Naive B cell (primary cell): ENCODE data around the gene N4BP3. TPM values are rescaled to one million over a fixed set of nuclear protein-coding genes. Genes with fewer than 3 reads are reported as not detected.
A peak's percentile ranks its signal among the peaks of the same experiment; 100 is the strongest.
"Not testable (repeated sequence)": the region's sequence is repeated elsewhere in the genome, so short reads cannot be mapped to it uniquely, and the experiment has no call there.

Experiments
- ATAC-seq, 2 donors: fragments of 150-1000 bp; cut with Tn5 transposase; 2 replicates each; pipeline ENCODE4 v1.10.0; 2021; ENCODE audit warnings: low read depth in 2 of 2, mild to moderate bottlenecking in 2 of 2, moderate library complexity in 2 of 2
- DNase-seq: peaks from one replicate; pipeline ENCODE4 v3.0.0; 2022
- H3K27ac Mint-ChIP-seq, 6 donors: one replicate each; pipeline ENCODE4 v1.8.0; 2020 to 2022; ENCODE audit warnings: mild to moderate bottlenecking in 6 of 6, mixed read lengths in 6 of 6, moderate library complexity in 5 of 6, inconsistent platforms in 2 of 6
- H3K27me3 Mint-ChIP-seq, 3 donors: one replicate each; pipeline ENCODE4 v1.8.0; 2021 to 2022; ENCODE audit warnings: mixed read lengths in 3 of 3, mild to moderate bottlenecking in 1 of 3
- H3K36me3 Mint-ChIP-seq, 2 donors: one replicate each; pipeline ENCODE4 v1.8.0; 2020 to 2022; ENCODE audit warnings: mixed read lengths in 2 of 2, inconsistent platforms in 1 of 2, mild to moderate bottlenecking in 1 of 2
- H3K4me1 Mint-ChIP-seq, 3 donors: one replicate each; pipeline ENCODE4 v1.8.0; 2020 to 2022; ENCODE audit warnings: mixed read lengths in 3 of 3, inconsistent platforms in 1 of 3, mild to moderate bottlenecking in 1 of 3, moderate library complexity in 1 of 3
- H3K4me3 Mint-ChIP-seq, 8 donors: one replicate each; pipeline ENCODE4 v1.8.0; 2020 to 2022; ENCODE audit warnings: mild to moderate bottlenecking in 8 of 8, mixed read lengths in 8 of 8, moderate library complexity in 8 of 8, inconsistent platforms in 2 of 8
- H3K9me3 Mint-ChIP-seq, 7 donors: one replicate each; pipeline ENCODE4 v1.8.0; 2020 to 2022; ENCODE audit warnings: mixed read lengths in 7 of 7, mild to moderate bottlenecking in 5 of 7, inconsistent platforms in 2 of 7, moderate library complexity in 1 of 7
- polyA plus RNA-seq, 6 donors: library from polyadenylated mRNA; unstranded; fragments of 300-500 nt; fragmentation: Illumina TruSeq; gene quantifications; one replicate each; pipeline ENCODE4 v1.2.3, GENCODE V29; 2021; ENCODE audit warnings: low read depth in 6 of 6

N4BP3 gene
- polyA plus RNA-seq, 6 donors from 2014 or later, result 0.63 to 10.1 (median 3.5) TPM

- no peak for ATAC-seq
- Mint-ChIP-seq H3K27me3 (peaks cover 8 to 15% (median 10%) of the 10 kb centered on the region in 3 donors), H3K4me1 (peaks cover 3 to 12% (median 5%) of the 10 kb centered on the region in 3 donors), H3K27ac (peak overlapping the region in 1 of 6 donors; percentile 78), H3K4me3 (no peak overlapping the region), H3K36me3 (no peaks in the 10 kb centered on the region), H3K9me3 (no peaks in the 10 kb centered on the region)
- no peak for DNase-seq
These were observed 32.5 kb upstream of the N4BP3 start for GRCh38 chr5:178080618-178081410.

- Mint-ChIP-seq H3K9me3 (no peaks in the 10 kb centered on the region), H3K27me3 (peaks cover 8 to 15% (median 10%) of the 10 kb centered on the region in 3 donors), H3K4me3 (no peak overlapping the region), H3K4me1 (peaks cover 0 to 5% (median 0%) of the 10 kb centered on the region in 3 donors), H3K36me3 (no peaks in the 10 kb centered on the region), H3K27ac (no peak overlapping the region)
- DNase-seq (no peak), ATAC-seq (no peak)
These were observed 31.6 kb upstream of the N4BP3 start for GRCh38 chr5:178081571-178082243.

- Mint-ChIP-seq H3K4me1 (peaks cover 0 to 5% (median 0%) of the 10 kb centered on the region in 3 donors), H3K36me3 (no peaks in the 10 kb centered on the region), H3K27me3 (peaks cover 10 to 15% (median 15%) of the 10 kb centered on the region in 3 donors), H3K27ac (peak overlapping the region in 1 of 6 donors; percentile 23), H3K4me3 (no peak overlapping the region), H3K9me3 (no peaks in the 10 kb centered on the region)
- no peak for DNase-seq
- no peak for ATAC-seq
These were observed 29.4 kb upstream of the N4BP3 start for GRCh38 chr5:178083922-178084321.

- no peak overlapping the region for H3K27ac Mint-ChIP-seq
- no peaks in the 10 kb centered on the region for H3K36me3 Mint-ChIP-seq
- peaks cover 0 to 3% (median 0%) of the 10 kb centered on the region in 3 donors for H3K4me1 Mint-ChIP-seq
- no peaks in the 10 kb centered on the region for H3K9me3 Mint-ChIP-seq
- H3K4me3 Mint-ChIP-seq, result peak overlapping the region in 1 of 8 donors; percentile 52
- H3K27me3 Mint-ChIP-seq, result peaks cover 10 to 21% (median 15%) of the 10 kb centered on the region in 3 donors
- no peak for DNase-seq
- no peak for ATAC-seq
These were observed 28.0 kb upstream of the N4BP3 start for GRCh38 chr5:178085316-178085715.

DNA sequence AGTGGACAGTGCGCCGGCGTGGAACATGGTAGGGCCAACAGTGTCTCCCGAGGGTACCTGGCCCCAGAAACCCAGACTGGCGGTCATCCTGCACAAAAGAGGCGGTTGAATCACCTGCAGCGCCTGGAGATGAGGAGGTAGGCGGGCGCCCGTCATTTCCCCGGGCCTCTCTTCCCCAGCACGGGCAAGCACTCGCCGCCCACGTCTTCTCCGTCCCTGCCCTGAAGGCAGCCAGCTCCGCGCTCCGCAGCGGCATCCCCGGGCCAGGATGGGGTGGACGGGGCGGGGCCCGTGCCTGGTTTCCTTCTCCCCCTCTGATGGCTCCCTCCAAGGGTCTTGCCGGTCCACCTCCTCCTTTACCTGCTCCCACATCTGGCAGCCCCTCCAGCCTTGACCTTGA lies 27.1 kb upstream of the N4BP3 start:
- no peak for ATAC-seq
- peaks cover 0 to 4% of the 10 kb centered on the region in 2 donors for H3K36me3 Mint-ChIP-seq
- H3K9me3 Mint-ChIP-seq, result peaks cover 0 to 2% (median 0%) of the 10 kb centered on the region in 7 donors
- no peak overlapping the region for H3K27ac Mint-ChIP-seq
- DNase-seq, result no peak
- no peak overlapping the region for H3K4me3 Mint-ChIP-seq
- peaks cover 10 to 15% (median 15%) of the 10 kb centered on the region in 3 donors for H3K27me3 Mint-ChIP-seq
- peaks cover 0 to 3% (median 0%) of the 10 kb centered on the region in 3 donors for H3K4me1 Mint-ChIP-seq

DNA sequence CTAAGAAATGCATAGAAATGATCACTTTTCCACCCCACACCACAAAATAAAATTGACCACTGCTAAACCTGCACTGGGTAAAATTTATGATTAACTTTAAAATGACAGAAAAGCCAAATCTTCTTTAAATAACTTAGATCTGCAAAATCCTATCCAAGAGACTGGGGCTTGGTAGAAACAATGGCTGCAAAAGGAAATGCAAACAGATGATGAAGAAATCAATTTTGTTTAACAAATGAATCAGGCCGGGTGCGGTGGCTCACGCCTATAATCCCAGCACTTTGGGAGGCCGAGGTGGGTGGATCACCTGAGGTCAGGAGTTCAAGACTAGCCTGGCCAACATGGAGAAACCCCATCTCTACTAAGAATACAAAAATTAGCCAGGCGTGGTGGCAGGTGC lies 26.1 kb upstream of the N4BP3 start:
- not testable (repeated sequence) for ATAC-seq, H3K36me3 Mint-ChIP-seq, H3K9me3 Mint-ChIP-seq, H3K4me1 Mint-ChIP-seq, H3K4me3 Mint-ChIP-seq, DNase-seq, H3K27ac Mint-ChIP-seq
- peaks cover 10 to 15% (median 12%) of the 10 kb centered on the region in 3 donors for H3K27me3 Mint-ChIP-seq

GRCh38 chr5:178090856-178091255 lies 22.5 kb upstream of the N4BP3 start:
- peaks cover 0 to 4% (median 0%) of the 10 kb centered on the region in 7 donors for H3K9me3 Mint-ChIP-seq
- no peak for ATAC-seq
- peaks cover 0 to 7% of the 10 kb centered on the region in 2 donors for H3K36me3 Mint-ChIP-seq
- H3K27ac Mint-ChIP-seq, result peak overlapping the region in 1 of 6 donors; percentile 36
- peaks cover 0 to 7% (median 5%) of the 10 kb centered on the region in 3 donors for H3K27me3 Mint-ChIP-seq
- H3K4me3 Mint-ChIP-seq, result no peak overlapping the region
- H3K4me1 Mint-ChIP-seq, result peaks cover 11 to 17% (median 14%) of the 10 kb centered on the region in 3 donors
- DNase-seq, result no peak

DNA sequence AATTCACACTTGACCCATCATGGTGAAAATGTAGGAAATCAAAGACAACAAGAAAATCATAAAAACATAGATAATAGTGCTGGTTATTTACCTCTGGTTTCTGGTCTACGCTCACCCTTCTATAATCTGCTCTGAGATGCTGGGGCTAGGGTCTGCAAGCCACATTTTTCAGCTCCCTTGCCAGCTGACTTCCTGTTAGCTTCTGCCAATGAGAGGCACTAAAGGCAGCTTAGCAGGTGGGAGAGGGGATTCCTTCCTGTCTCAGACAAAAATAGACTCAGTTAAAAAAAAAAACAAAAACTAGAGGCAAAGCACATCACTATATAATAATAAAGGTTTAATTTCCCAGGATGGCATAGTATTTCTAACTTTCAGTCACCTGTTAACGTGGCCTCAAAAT lies 20.2 kb upstream of the N4BP3 start:
- peaks cover 0 to 7% of the 10 kb centered on the region in 2 donors for H3K36me3 Mint-ChIP-seq
- H3K27ac Mint-ChIP-seq, result peak overlapping the region in 2 of 6 donors; percentile 26 to 91
- no peak overlapping the region for H3K4me3 Mint-ChIP-seq

DNA sequence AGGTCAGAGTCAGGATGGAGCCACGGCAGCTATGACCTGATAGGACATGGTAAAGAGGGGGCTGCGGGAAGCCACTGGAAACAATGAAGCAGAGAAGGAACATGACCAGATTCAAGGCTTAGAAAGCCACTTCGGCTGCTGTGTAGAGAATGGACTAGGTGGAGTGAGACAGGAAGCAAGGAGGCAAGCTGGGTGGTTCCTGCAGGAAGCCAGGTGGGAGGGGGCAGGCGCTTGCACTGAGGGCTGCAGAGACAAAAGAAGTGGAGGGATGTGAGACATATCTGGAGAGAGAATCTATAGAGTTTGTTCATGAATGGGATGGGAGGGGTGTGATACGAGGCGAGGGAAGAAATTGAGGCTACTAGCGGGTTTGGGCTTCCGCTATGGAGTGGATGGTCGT lies 19.0 kb upstream of the N4BP3 start:
- Mint-ChIP-seq H3K4me3 (peak overlapping the region in 2 of 8 donors; percentile 17 to 22), H3K27ac (peak overlapping the region in 2 of 6 donors; percentile 27 to 68), H3K4me1 (peaks cover 11 to 17% (median 14%) of the 10 kb centered on the region in 3 donors), H3K27me3 (peaks cover 0 to 7% (median 0%) of the 10 kb centered on the region in 3 donors), H3K36me3 (peaks cover 0 to 7% of the 10 kb centered on the region in 2 donors), H3K9me3 (peaks cover 0 to 4% (median 0%) of the 10 kb centered on the region in 7 donors)
- ATAC-seq (no peak), DNase-seq (no peak)

More for the DNA sequence above, 20.2 kb upstream of the N4BP3 start:
- peaks cover 0 to 11% (median 4%) of the 10 kb centered on the region in 3 donors for H3K27me3 Mint-ChIP-seq
- ATAC-seq (no peak), DNase-seq (no peak)
- peaks cover 11 to 17% (median 14%) of the 10 kb centered on the region in 3 donors for H3K4me1 Mint-ChIP-seq
- peaks cover 0 to 4% (median 0%) of the 10 kb centered on the region in 7 donors for H3K9me3 Mint-ChIP-seq

DNA sequence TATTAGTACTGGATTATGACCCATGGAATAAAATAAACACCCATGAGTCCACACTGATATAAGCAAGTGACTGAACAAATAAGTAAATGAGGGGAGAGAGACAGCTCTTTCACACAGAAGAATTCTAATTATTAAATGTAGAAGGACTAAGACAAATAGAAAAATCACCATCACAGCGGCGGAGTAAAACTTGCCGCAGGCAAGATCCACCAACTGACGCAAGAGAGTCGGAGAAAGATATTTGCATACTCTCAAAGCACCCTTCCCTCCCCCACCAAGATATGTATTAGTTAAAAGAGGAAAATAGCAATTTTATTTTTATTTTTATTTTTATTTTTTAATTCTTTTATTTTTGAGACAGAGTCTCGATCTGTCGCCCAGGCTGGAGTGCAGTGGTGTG lies 14.6 kb upstream of the N4BP3 start:
- Mint-ChIP-seq H3K4me1 (peaks cover 7 to 8% (median 8%) of the 10 kb centered on the region in 3 donors), H3K9me3 (no peaks in the 10 kb centered on the region)

GRCh38 chr5:178103612-178104011 lies 9.7 kb upstream of the N4BP3 start:
- H3K36me3 Mint-ChIP-seq, result no peaks in the 10 kb centered on the region
- ATAC-seq, result no peak
- H3K9me3 Mint-ChIP-seq, result no peaks in the 10 kb centered on the region
- no peak overlapping the region for H3K4me3 Mint-ChIP-seq
- no peaks in the 10 kb centered on the region for H3K27me3 Mint-ChIP-seq
- H3K4me1 Mint-ChIP-seq, result peaks cover 16 to 28% (median 21%) of the 10 kb centered on the region in 3 donors
- DNase-seq, result no peak
- peak overlapping the region in 1 of 6 donors; percentile 53 for H3K27ac Mint-ChIP-seq

More for the DNA sequence above, 14.6 kb upstream of the N4BP3 start:
- Mint-ChIP-seq H3K27me3 (peaks cover 0 to 5% (median 0%) of the 10 kb centered on the region in 3 donors), H3K27ac (no peak overlapping the region), H3K36me3 (no peaks in the 10 kb centered on the region), H3K4me3 (no peak overlapping the region)
- DNase-seq (no peak), ATAC-seq (no peak)

DNA sequence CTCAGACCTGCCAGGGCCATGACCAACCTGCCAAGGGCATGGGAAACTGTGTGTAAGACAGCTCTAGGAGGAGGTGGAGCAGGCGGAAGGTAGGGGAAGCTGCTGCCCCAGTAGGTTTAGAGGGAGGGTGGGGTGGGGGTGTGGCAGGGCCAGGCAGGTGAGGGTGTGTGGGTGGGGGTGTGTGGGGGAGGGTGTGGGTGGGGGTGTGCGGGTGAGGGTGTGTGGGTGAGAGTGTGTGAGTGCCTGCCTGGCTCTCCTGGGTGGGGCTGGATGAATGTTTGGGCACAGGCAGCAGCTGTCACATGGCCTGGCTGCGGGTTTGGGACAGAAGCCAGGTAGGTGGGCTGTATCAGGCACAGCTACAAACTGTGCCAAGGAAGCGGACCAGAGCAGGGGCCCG lies 8.8 kb upstream of the N4BP3 start:
- DNase-seq (no peak), ATAC-seq (no peak)
- H3K27ac Mint-ChIP-seq, result no peak overlapping the region
- no peaks in the 10 kb centered on the region for H3K36me3 Mint-ChIP-seq
- no peaks in the 10 kb centered on the region for H3K9me3 Mint-ChIP-seq
- H3K4me3 Mint-ChIP-seq, result no peak overlapping the region
- H3K4me1 Mint-ChIP-seq, result peaks cover 21 to 37% (median 29%) of the 10 kb centered on the region in 3 donors
- H3K27me3 Mint-ChIP-seq, result no peaks in the 10 kb centered on the region

- Mint-ChIP-seq H3K27me3 (no peaks in the 10 kb centered on the region), H3K27ac (no peak overlapping the region), H3K36me3 (no peaks in the 10 kb centered on the region), H3K9me3 (no peaks in the 10 kb centered on the region), H3K4me3 (no peak overlapping the region), H3K4me1 (peaks cover 27 to 45% (median 29%) of the 10 kb centered on the region in 3 donors)
- ATAC-seq, result no peak
- no peak for DNase-seq
These were observed 7.2 kb upstream of the N4BP3 start for GRCh38 chr5:178106086-178106485.
